ENCODE data around the gene FOXR1. TPM values are rescaled to one million over a fixed set of nuclear protein-coding genes. Genes with fewer than 3 reads are reported as not detected.

The FOXR1 gene
- total and polyA plus RNA-seq, 2 experiments from 2014 or later = 0.42 TPM; not detected in 1

GRCh38 chr11:118924591-118925585 lies 46.7 kb upstream of the FOXR1 start:
- no peak for TF ChIP-seq CTCF (IDR thresholded peaks at IDR 0.05; ENCODE audit: low read depth, low read length)
- peak; percentile 46 to 72 for DNase-seq (ENCODE audit: low read depth in 1 of 2, low spot score in 1 of 2)

GRCh38 chr11:118927554-118928100 lies 43.9 kb upstream of the FOXR1 start:
- DNase-seq (ENCODE audit: low read depth in 1 of 2, low spot score in 1 of 2) = no peak
- peaks cover 9% of the 10 kb centered on the region for H3K4me1 ChIP-seq (ENCODE audit: low read depth)
- no peaks in the 10 kb centered on the region for H3K36me3 ChIP-seq
- peak overlapping the region; percentile 61 for H3K4me3 ChIP-seq
- no peaks in the 10 kb centered on the region for H3K27me3 ChIP-seq
- no peak for TF ChIP-seq CTCF (IDR thresholded peaks at IDR 0.05; ENCODE audit: low read depth, low read length)
- H3K27ac ChIP-seq = peak overlapping the region; percentile 65
- H3K9me3 ChIP-seq (ENCODE audit: low read depth) = no peaks in the 10 kb centered on the region

More at GRCh38 chr11:118924591-118925585, 46.7 kb upstream of the FOXR1 start:
- peak overlapping the region; percentile 93 for H3K27ac ChIP-seq
- H3K4me3 ChIP-seq = peak overlapping the region; percentile 95
- H3K4me1 ChIP-seq (ENCODE audit: low read depth) = peaks cover 36% of the 10 kb centered on the region
- H3K9me3 ChIP-seq (ENCODE audit: low read depth) = no peaks in the 10 kb centered on the region
- H3K36me3 ChIP-seq = no peaks in the 10 kb centered on the region
- no peaks in the 10 kb centered on the region for H3K27me3 ChIP-seq

- Histone ChIP-seq H3K4me3 (peak overlapping the region; percentile 61), H3K36me3 (no peaks in the 10 kb centered on the region), H3K27ac (peak overlapping the region; percentile 74), H3K9me3 (ENCODE audit: low read depth) (no peaks in the 10 kb centered on the region), H3K4me1 (ENCODE audit: low read depth) (peaks cover 6% of the 10 kb centered on the region), H3K27me3 (no peaks in the 10 kb centered on the region)
- DNase-seq (ENCODE audit: low read depth in 1 of 2, low spot score in 1 of 2) = peak; percentile 93 to 95
- peak; percentile 98 for TF ChIP-seq CTCF (IDR thresholded peaks at IDR 0.05; ENCODE audit: low read depth, low read length)
Measured at GRCh38 chr11:118928101-118928869, 43.3 kb upstream of the FOXR1 start.

- H3K27me3 ChIP-seq = no peaks in the 10 kb centered on the region
- peaks cover 4% of the 10 kb centered on the region for H3K4me1 ChIP-seq (ENCODE audit: low read depth)
- TF ChIP-seq CTCF (IDR thresholded peaks at IDR 0.05; ENCODE audit: low read depth, low read length) = no peak
- no peaks in the 10 kb centered on the region for H3K9me3 ChIP-seq (ENCODE audit: low read depth)
- peak; percentile 73 to 81 for DNase-seq (ENCODE audit: low read depth in 1 of 2, low spot score in 1 of 2)
- H3K27ac ChIP-seq = peak overlapping the region; percentile 74
- H3K4me3 ChIP-seq = peak overlapping the region; percentile 61
- H3K36me3 ChIP-seq = no peaks in the 10 kb centered on the region
Measured at GRCh38 chr11:118928870-118929500, 42.6 kb upstream of the FOXR1 start.
